Neural crest cell (in vitro differentiated cells): ENCODE measurements around the gene BEX2. TPM values are rescaled to one million over a fixed set of nuclear protein-coding genes. Genes with fewer than 3 reads are reported as not detected.
A peak's percentile ranks its signal among the peaks of the same experiment; 100 is the strongest.
"Not testable (repeated sequence)": the region's sequence is repeated elsewhere in the genome, so short reads cannot be mapped to it uniquely, and the experiment has no call there.

Experiments used
- DNase-seq: peaks from one replicate; pipeline ENCODE4 v3.0.0; 2021; ENCODE audit warnings: low read depth, mixed read lengths, low spot score
- H3K27ac Mint-ChIP-seq: one replicate; pipeline ENCODE4 v1.8.0; 2021; ENCODE audit warnings: mild to moderate bottlenecking, mixed read lengths; ENCODE audit not compliant: unreplicated experiment
- H3K27me3 Mint-ChIP-seq: 2 replicates; pipeline ENCODE4 v1.8.0; 2021; ENCODE audit warnings: low read depth, mild to moderate bottlenecking, mixed read lengths
- H3K36me3 Mint-ChIP-seq: 2 replicates; pipeline ENCODE4 v1.8.0; 2021; ENCODE audit warnings: low read depth, mild to moderate bottlenecking, mixed read lengths
- H3K4me1 Mint-ChIP-seq: 2 replicates; pipeline ENCODE4 v1.8.0; 2021; ENCODE audit warnings: mixed read lengths
- H3K4me3 Mint-ChIP-seq: one replicate; pipeline ENCODE4 v1.8.0; 2021; ENCODE audit warnings: mild to moderate bottlenecking, mixed read lengths
- H3K9me3 Mint-ChIP-seq: 2 replicates; pipeline ENCODE4 v1.8.0; 2021; ENCODE audit warnings: mixed read lengths
- long read RNA-seq: library from polyadenylated mRNA; unstranded; transcript quantifications from one replicate; pipeline ENCODE4 v2.0.0, GENCODE V29; 2020
- total RNA-seq: library from RNA; stranded (reverse); gene quantifications from 2 replicates; pipeline ENCODE4 v1.2.1, GENCODE V29; 2021
- TF ChIP-seq, protein P1 (sequence below): fragments of 200-600 bp; sonication (generic); conservative IDR thresholded peaks from 2 replicates; pipeline ENCODE4 v1.5.0; 2021; ENCODE audit warnings: antibody characterized with exemption, mild to moderate bottlenecking

Gene BEX2
- total RNA-seq: 19.2 and 21.4 TPM in 2 replicates
- long read RNA-seq, partial matches to known transcripts: 0 of 4 reads
- long read RNA-seq, other reads (novel, unspliced or antisense): 0 of 4 reads

DNA sequence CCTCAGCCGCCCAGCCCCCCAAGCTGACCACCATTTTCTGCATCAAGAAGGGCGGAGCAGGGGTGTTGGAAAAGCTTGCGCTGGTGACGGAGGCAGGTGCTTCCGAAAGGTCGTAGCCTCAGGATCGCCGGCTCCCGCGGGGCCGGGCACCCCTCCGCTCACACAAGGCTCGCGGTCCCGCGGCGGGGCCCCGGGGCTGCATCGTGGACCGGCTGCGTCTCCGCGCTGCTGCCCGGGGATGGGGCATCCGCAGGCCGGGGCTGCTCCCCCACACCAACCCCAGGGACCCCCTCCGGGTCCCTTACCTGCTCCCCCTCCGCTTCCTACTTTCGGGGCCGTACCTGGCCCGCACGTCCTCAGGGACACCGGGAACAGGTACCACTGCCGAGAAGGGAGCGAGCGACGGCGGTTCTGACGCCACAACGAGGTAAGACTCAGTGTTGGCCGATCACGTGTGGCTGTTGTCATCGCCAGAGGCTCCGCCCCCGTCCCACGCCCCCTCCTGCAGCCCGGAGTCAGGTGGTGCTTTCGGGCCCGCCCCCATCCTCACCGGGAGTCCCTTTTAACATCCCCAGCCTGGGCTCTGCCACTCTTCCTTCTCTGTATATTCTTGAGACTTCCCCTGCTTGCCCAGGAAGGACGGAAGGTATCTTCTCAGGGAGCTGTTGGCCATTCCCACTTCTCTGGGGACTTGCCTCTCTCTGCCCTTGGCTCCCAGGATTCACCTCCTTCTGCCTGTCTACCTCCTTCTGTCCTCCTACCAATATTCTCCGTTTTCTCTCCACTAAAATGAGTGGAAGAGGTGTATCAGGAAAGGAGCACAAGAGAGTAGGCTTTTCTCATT is at the start of gene BEX2:
TSS of gene BEX2 (minus strand) at position 436 of the 844 bp plus-strand sequence. CDS start 1,014 bp downstream, outside the sequence.
- Mint-ChIP-seq H3K4me1 (peaks cover 4% of the 10 kb centered on the region), H3K4me3 (peak within 1 kb of the TSS; percentile 85), H3K9me3 (peaks cover 3% of the 10 kb centered on the region), H3K27me3 (no peaks in the 10 kb centered on the region), H3K27ac (no peak within 1 kb of the TSS), H3K36me3 (no peaks in the 10 kb centered on the region)
- TF ChIP-seq, protein P1, sequence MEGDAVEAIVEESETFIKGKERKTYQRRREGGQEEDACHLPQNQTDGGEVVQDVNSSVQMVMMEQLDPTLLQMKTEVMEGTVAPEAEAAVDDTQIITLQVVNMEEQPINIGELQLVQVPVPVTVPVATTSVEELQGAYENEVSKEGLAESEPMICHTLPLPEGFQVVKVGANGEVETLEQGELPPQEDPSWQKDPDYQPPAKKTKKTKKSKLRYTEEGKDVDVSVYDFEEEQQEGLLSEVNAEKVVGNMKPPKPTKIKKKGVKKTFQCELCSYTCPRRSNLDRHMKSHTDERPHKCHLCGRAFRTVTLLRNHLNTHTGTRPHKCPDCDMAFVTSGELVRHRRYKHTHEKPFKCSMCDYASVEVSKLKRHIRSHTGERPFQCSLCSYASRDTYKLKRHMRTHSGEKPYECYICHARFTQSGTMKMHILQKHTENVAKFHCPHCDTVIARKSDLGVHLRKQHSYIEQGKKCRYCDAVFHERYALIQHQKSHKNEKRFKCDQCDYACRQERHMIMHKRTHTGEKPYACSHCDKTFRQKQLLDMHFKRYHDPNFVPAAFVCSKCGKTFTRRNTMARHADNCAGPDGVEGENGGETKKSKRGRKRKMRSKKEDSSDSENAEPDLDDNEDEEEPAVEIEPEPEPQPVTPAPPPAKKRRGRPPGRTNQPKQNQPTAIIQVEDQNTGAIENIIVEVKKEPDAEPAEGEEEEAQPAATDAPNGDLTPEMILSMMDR: no peak
- DNase-seq: peak; percentile 53

DNA sequence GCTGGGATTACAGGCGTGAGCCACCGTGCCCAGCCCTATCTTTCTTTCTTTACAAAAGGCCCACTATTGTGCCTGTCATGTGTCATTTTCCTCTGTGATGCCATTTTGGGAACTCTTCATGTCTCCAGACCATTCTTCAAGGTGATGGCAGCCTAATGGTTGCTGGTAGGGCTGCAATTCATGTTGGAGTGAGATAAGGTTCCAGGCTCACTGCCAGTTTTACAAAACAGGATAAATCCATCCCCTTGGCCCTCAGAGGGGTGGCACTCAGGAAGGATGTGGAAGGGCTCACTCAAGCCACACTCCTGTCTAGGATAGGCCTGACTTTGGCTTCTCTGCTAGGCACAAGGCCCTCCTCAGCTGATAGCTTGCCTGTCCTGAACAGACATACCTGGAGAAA is 49.3 kb upstream of the BEX2 start:
- Mint-ChIP-seq H3K9me3 (no peaks in the 10 kb centered on the region), H3K36me3 (peaks cover 8% of the 10 kb centered on the region), H3K27ac (no peak overlapping the region), H3K27me3 (no peaks in the 10 kb centered on the region), H3K4me1 (peaks cover 23% of the 10 kb centered on the region), H3K4me3 (peak overlapping the region; percentile 73)
- TF ChIP-seq, protein P1: no peak
- no peak for DNase-seq

DNA sequence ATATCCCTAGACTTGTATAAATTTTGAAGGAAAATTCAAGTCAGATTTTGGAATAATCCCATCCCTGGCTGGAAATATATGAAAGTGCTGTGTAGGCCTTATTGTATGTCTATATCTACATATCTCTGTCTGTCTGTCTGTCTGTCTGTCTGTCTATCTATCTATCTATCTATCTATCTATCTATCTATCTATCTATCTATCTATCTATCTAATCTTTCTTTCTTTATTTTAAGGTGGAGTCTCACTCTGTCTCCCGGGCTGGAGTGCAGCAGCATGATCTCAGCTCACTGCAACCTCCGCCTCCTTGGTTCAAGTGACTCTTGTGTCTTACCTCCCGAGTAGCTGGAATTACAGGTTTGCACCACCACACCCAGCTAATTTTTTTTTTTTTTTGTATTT is 48.8 kb upstream of the BEX2 start:
- Mint-ChIP-seq H3K4me1 (peaks cover 23% of the 10 kb centered on the region), H3K4me3 (peak overlapping the region; percentile 73)
- H3K36me3 Mint-ChIP-seq, H3K9me3 Mint-ChIP-seq, H3K27ac Mint-ChIP-seq, DNase-seq, H3K27me3 Mint-ChIP-seq: not testable (repeated sequence)

DNA sequence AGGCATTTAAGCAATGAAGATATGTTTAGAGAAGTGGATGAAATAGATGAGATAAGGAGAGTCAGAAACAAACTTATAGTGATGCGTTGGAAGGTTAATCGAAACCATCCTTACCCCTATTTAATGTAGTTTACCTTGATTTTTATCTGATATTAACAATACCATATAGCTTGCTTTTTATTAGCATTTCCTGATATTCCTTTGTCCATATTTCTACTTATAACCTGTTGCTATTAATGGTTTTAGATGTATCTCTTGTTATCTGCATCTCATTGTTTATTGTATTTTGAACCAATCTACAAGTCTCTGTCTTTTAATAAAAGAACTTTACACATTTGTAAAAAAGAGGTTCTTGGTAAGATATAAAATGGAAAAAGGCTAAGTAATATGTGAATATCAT is 47.1 kb upstream of the BEX2 start:
- peaks cover 23% of the 10 kb centered on the region for H3K4me1 Mint-ChIP-seq
- no peak overlapping the region for H3K27ac Mint-ChIP-seq
- TF ChIP-seq, protein P1: no peak
- H3K9me3 Mint-ChIP-seq: peaks cover under 1% of the 10 kb centered on the region
- no peaks in the 10 kb centered on the region for H3K27me3 Mint-ChIP-seq
- DNase-seq: no peak
- peaks cover 8% of the 10 kb centered on the region for H3K36me3 Mint-ChIP-seq
- H3K4me3 Mint-ChIP-seq: peak overlapping the region; percentile 99

DNA sequence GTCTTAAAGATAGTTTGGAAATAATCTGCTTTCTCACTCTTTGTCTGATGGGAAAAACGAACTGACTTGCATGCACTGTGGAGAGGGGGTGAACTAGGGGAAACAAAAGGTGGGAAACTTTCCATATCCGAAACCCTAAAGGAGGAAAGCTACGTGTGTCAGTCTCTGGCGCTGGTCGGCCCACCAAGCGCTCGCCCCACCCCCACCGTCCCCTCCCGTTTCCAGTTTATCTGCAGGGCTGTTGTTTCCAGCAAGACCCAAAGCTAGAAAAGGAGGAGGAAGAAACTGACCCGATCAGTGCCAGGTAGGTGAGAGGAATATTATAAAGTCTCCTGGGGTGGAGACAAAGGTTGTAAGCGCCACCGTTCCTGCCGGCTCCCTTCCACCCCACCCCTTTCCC is 46.1 kb upstream of the BEX2 start:
- H3K27ac Mint-ChIP-seq: peak overlapping the region; percentile 99
- peak overlapping the region; percentile 99 for H3K4me3 Mint-ChIP-seq
- peaks cover 21% of the 10 kb centered on the region for H3K4me1 Mint-ChIP-seq
- DNase-seq: no peak
- peaks cover 3% of the 10 kb centered on the region for H3K9me3 Mint-ChIP-seq
- H3K36me3 Mint-ChIP-seq: peaks cover 8% of the 10 kb centered on the region
- H3K27me3 Mint-ChIP-seq: no peaks in the 10 kb centered on the region
- TF ChIP-seq, protein P1: no peak
